GM13976 (cell line): Measurements from ENCODE around the gene CBX7.

ENCODE experiments used
- DNase-seq: peaks from one replicate; pipeline ENCODE4 v3.0.0; 2012; ENCODE audit warnings: low spot score
- CTCF ChIP-seq: IDR thresholded peaks from 2 replicates; pipeline ENCODE4 v1.5.1; 2012; ENCODE audit warnings: borderline replicate concordance, mild to moderate bottlenecking; ENCODE audit not compliant: insufficient read depth; ENCODE audit errors: extremely low read depth, missing control alignments, control extremely low read depth
- in situ Hi-C: fragments of 300-500 bp; cut with MboI; formaldehyde crosslinking; loops from one replicate; pipeline ENCODE4 v1.12.0; 2022; ENCODE audit warnings: low sequenced_read_pairs, mixed read lengths, inconsistent platforms; ENCODE audit not compliant: unreplicated experiment

The CBX7 gene

GRCh38 chr22:39125622-39126021, 26.9 kb downstream of the CBX7 start:
- in situ Hi-C loops: loop anchor here (10.0 kb wide), 1 partner anchor 251 kb away; the partner anchor contains the start of gene CBX6
- TF ChIP-seq CTCF: no peak
- no peak for DNase-seq

- peak; percentile 32 for DNase-seq
- TF ChIP-seq CTCF: no peak
- in situ Hi-C loops: loop anchor here (10.0 kb wide), 1 partner anchor 249 kb away; the partner anchor contains the start of gene CBX6
Measured at GRCh38 chr22:39123751-39124581, 28.5 kb downstream of the CBX7 start.

- TF ChIP-seq CTCF: no peak
- DNase-seq: peak; percentile 29
- in situ Hi-C loops: loop anchor here (10.0 kb wide), 1 partner anchor 248 kb away; the partner anchor contains the start of gene CBX6
Measured at GRCh38 chr22:39122772-39123470, 29.6 kb downstream of the CBX7 start.

- in situ Hi-C loops: loop anchor here (10.0 kb wide), 1 partner anchor 246 kb away; the partner anchor contains the start of gene CBX6
- no peak for TF ChIP-seq CTCF
- DNase-seq: no peak
Measured at GRCh38 chr22:39120983-39121382, 31.5 kb downstream of the CBX7 start.

GRCh38 chr22:39117585-39118191, 34.8 kb downstream of the CBX7 start:
- in situ Hi-C loops: loop anchor here (5.0 kb wide), 1 partner anchor 105 kb away; the partner anchor contains the start of gene APOBEC3C
- TF ChIP-seq CTCF: peak; percentile 42
- DNase-seq: peak; percentile 73

GRCh38 chr22:39115977-39116621, 36.4 kb downstream of the CBX7 start:
- in situ Hi-C loops: loop anchor here (5.0 kb wide), 1 partner anchor 104 kb away; the partner anchor contains the start of gene APOBEC3C
- no peak for TF ChIP-seq CTCF
- no peak for DNase-seq
